Stimulated activated CD8-positive, alpha-beta memory T cell treated with anti-CD3 and anti-CD28 coated beads, Interleukin-4, amount 100 ng/mL, for 1 hour (primary cell): Measurements from ENCODE around the gene ZBTB42.
"Not testable (repeated sequence)": the region's sequence is repeated elsewhere in the genome, so short reads cannot be mapped to it uniquely, and the experiment has no call there.

ENCODE experiments used
- DNase-seq, 2 donors: peaks; one replicate each; pipeline ENCODE4 v3.0.0-alpha.2; 2020; ENCODE audit warnings: low read depth in 2 of 2, low spot score in 1 of 2

Gene ZBTB42

DNA sequence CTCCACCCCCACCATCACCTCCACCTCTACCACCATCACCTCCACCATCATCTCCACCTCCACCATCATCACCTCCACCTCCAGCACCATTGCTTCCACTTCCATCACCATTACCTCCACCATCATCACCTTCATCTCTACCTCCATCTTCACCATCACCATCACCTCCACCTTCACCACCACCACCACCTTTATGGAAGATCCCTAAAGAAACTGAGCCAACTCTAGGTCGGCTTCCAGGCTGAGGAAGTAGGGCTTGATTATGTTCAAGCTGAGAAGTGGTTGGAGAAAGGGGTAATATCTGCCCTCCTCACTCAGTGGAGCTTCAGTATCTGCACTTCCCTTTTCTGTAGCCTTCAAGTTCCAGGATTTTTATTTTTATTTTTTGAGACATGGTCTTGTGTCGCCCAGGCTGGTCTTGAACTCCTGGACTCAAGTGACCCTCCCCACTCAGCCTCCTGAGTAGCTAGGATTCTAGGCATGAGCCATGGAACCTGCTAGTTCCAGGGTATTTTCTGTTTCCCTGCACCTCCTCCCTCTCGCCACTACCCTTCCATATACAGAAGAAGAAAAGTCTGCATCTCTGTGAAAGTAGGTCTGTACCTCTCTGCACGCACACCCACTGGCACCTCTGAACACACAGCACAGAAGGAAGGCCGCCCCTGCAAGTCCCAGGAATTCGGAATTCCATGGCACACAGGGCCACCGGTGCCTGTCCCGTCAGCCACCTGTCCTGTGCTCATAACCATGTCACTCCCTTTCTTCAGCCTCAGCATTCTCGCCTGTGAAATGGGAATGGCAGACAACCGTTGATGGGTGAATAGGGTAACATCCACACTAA is 5.9 kb downstream of the ZBTB42 start:
- no peak for DNase-seq

DNA sequence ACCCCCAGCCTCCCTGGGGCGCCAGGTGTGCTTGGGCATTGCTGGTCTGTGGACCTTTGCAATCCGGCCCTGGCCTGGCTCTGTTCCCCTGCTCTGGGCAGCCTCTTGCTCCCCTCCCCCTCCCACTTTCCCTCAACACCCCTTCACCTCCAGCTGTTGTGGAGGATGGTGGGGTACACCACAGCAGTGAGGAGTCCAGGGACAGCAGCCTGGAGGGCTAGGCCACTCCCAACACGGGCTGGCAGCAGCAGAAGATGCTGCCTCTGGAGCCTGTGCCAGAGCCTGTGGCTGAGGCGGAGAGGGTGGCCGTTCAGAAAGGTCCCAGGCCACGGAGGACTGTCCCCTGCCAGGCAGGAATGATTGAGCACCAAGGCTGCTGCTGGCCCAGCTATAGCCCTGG is 7.6 kb downstream of the ZBTB42 start:
- DNase-seq: no peak

DNA sequence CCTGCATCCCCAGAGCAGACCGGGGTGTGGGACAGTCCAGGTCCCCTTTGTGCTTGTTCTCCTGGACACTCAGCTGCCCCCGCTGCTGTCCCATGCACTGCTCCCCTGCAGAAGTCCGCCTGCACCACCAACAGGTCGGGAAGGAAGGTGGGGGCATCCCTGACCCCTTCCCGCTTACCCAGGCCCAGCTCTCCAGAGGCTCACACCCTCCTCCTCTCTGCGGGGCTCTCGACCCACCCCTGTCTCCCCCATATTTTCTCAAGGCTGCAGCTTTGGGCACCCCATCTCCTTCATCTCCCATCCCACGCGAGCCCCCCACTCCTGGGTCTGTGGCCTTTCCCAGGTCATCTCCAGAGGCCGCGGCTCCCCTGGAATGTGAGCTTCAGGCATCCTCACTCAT is 9.4 kb downstream of the ZBTB42 start:
- no peak for DNase-seq

DNA sequence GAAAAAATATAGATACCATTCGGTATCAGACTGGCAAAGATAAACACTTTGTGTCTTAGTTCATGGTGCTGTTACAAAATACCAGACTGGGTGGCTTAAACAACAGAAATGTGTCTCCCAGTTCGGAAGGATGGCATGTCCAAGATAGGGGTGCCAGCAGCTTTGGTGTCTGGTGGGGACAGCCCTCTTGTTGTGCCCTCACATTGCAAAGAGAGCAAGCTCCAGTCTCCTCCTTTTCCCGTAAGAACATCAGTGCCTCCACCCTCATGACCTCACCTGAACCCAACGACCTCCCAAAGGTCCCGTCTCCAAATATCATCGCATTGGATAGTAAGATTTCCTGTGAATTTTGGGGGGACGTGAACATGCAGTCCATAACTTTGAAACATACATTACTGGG is 12.4 kb downstream of the ZBTB42 start:
- DNase-seq: no peak

DNA sequence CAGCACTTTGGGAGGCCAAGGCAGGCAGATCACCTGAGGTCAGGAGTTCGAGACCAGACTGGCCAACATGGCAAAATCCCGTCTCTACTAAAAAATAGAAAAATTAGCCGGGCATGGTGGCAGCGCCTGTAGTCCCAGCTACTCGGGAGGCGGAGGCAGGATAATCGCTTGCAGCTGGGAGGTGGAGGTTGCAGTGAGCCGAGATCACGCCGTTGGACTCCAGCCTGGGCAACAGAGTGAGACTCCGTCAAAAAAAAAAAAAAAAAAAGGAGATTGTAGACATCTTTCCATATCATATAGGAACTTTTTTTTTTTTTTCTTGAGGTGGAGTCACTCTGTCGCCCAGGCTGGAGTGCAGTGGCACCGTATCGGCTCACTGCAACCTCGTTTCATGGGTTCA is 13.8 kb downstream of the ZBTB42 start:
- DNase-seq: not testable (repeated sequence)

DNA sequence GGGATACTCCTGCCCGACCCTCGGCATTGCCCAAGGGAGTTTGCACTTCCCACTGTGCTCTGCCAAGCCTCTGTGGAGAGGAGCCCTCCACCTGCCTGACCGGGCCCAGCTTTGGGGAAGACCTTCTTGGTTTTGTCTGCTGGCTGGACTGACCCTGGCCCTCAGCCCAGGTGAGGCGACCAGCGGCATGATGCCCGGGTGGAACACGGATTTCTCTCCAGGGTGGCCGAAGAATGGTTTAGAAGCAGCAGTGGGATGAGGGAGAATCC is 15.6 kb downstream of the ZBTB42 start:
- DNase-seq: no peak

DNA sequence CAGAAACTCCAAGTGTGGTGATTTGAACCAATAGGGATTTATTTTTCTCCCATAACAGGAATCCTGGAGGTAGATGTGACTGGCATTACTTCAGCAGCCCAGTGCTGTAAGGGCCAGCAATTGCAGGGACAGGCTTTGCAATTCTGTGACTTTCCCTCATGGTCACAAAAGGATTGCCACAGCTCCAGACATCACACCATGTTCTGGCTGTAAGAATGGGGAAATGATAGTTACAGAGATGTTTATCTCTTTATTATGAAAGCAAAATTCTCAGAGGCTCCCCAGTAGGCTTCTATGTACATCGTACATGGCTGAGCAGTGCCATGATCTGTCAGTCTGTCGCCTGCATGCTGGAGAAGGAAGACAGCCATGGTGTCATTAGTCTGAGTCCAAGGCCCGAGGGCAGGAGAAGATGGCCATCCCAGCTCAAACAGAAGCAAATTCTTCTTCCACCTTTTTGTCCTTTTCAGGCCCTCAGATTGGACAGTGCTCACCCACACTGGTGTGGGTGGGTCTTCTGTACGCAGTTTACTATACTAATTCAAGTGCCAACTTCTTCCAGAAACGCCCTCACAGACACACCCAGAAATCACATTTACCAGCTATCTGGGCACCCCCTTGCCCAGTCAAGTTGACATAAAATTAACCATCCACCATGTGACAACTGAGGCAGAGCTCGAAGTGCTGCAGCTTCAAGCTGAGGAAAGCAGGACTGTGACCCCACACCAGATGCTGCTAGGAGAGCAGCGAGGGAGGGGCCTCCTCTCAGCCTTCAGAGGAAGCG is 17.2 kb downstream of the ZBTB42 start:
- no peak for DNase-seq

DNA sequence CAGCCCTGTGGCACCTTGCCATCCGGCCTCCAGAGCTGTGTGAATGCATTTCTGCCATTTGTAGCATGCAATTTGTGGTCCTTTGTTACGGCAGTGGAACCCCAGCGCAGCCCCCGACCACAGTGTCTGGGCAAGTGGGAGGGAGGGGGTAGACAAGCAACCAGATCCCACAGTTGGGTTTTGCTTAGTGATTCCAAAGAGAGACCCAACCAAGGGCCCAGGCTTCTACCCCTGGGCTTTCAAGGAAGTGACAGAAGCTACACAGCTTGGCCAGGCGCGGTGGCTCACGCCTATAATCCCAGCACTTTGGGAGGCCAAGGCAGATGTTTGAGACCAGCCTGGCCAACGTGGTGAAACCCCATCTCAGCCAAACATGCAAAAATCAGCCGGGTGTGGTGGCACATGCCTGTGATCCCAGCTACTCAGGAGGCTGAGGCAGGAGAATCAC is 17.8 kb downstream of the ZBTB42 start:
- DNase-seq: no peak

DNA sequence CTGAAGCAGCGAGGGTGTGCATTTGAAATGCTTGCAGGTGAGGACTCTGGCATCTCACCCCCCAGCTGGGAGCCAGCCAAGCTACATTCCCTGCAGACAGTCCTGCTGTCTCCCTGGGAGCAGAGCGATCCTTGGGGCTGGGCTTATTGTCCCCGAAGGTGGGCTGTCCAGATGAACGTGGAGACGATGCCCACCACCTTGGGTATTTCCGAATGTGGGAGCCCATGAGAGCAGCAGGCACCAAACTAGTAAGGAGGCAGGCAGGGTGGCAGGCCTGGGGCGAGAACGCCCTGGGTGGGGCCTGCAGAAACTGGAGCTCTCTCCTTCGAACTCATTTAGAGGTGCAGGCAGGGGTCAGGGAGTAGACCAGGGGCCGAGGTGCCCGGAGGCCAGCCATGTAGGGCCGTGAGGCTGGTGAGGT is 18.5 kb downstream of the ZBTB42 start:
- no peak for DNase-seq

DNA sequence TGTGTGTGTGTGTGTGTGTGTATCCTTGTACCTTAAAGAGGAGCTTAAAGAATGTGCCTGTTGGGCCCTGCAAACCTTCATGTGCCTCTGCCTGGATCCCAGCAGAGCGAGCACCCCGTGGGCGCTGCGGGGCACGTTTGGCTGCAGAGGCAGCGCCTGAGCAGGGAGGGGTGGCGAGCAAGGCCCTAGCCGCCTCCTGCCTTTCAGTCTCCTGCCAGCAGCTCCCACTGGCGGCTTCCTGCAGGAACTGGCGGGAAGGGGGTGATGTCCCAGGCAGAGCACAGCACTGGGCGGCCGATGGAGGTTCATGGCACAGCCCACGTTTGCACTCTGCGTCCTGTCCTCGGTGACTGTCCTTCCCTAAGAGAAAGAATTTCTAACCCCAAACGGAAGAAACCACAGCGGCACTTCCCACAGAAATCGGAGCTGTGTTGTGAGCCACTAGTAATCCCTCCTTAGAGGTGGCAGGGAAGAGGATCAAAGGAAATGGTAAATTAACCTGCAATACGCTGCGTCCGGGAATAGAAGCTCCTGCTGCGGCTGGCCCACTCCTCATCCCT is 19.8 kb downstream of the ZBTB42 start:
- DNase-seq: no peak

DNA sequence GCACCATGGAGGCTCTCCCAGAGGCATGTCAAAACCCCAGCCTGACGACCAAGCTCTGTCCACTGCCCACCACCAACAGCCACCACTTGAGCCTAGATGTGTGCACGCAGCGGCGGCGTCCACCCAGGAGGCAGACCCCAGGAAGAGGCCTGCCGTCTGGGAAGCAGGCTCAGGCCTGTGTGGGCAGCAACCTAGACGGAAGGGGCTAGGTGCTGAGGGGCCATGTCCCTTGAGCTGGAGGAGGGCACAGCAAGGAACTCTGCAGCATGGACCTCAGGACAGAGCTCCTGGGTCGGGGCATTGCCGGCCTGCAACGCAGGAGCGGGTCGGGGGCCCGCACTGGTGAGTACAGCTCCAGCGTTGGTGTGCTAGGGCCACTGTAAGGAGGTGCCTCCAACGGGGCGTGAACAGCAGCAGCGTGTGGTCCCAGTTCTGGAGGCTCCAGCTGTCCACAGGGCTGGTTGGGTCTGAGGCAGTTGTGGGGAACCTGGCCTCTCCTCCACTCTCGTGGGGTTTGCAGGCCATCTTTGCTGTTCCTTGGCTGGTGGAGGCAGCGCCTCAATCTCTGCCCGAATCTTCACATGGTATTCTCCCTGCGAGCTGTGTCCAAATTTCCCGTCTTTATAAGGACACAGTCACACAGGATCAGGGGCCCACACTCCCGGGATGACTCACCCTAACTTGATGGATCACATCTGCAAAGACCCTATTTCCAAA is 20.5 kb downstream of the ZBTB42 start:
- no peak for DNase-seq

DNA sequence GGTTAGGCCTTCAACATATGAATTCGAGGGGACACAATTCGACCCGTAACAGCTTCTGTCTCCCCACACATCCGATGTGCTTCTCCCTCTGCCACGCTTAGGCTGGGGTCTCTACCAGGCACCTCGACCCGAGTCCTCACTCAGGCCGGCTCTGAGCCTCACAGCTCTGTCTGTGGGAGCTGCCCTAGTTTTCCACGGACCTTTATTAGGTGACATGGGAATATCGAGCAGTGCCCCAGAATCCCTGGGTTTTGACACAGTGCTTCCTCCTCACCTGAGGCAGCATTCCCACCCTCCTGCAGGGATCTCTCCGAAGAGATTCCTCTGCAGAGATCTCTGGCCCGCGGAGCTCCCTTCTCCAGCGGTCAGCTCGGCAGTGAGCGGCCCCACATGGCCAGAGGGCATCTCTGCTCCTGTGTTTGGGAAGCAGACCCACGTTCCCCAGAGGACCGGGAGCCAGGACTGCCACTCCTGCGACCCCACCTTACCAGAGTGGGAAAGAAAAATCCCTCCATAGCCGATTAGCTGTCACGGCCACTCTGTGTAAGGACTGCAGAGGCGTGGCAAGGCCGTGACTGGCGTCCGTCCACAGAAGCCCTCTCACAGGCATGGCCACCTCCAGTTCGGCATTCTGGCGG is 21.2 kb downstream of the ZBTB42 start:
- DNase-seq: no peak

DNA sequence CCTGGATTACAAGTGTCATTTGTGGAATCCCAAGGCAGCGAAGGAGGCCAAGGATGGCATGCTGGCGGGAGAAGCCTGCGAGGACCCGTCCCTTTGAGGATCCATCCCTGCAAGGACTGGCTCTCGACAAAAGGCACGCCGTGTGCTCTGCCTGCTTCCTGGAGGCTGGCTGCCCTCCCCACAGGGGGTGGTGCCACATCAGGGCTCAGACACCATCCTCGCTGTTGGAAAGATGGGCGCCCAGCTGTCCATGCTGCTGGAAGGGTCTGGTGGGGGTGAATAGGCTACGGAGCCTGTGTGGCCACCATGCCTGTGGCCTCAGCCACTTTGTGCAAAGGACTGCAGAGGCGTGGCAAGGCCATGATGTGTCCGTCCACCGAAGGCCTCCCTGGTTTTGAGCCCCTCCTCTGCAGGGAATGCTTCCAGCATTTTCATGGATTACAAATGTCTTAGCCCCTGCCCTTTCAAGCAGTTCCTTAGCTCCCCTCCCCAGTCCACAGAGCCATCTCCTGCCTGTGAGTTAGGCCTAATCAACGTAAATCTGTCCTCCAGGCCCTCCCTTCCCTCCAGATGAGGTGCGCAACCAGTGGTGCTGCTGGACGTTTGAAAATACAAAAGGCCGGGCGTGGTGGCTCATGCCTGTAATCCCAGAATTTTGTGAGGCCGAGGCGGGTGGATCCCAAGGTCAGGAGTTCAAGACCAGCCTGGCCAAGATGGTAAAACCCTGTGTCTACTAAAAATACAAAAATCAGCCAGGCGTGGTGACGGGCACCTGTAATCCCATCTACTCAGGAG is 22.1 kb downstream of the ZBTB42 start:
- DNase-seq: no peak

DNA sequence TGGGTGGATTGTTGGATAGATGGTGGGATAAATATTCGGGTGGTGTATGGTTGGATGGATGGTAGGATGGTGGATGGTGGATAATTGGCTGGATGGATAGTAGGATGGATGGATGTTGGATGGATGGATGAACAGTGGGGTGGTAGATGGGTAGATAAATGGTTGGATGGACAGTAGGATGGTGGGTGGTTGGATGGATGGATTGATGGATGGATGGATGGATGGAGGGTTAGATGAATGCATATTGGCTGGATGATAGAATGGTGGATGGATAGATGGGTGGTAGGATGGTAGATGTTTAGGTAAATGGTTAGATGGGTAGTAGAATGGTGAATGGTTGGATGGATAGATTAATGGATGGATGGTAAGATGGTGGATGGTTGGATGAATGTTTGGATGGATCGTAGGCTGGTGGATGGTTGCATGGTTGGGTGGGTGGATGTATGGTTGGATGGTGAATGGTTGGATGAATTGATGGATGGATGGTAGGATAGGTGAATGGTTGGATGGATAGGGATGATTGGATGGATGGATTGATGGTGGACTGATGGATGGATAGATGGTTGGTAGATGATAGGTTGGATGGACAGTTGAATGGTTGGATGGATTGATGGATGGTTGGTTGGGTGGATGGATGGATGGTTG is 23.6 kb downstream of the ZBTB42 start:
- no peak for DNase-seq

DNA sequence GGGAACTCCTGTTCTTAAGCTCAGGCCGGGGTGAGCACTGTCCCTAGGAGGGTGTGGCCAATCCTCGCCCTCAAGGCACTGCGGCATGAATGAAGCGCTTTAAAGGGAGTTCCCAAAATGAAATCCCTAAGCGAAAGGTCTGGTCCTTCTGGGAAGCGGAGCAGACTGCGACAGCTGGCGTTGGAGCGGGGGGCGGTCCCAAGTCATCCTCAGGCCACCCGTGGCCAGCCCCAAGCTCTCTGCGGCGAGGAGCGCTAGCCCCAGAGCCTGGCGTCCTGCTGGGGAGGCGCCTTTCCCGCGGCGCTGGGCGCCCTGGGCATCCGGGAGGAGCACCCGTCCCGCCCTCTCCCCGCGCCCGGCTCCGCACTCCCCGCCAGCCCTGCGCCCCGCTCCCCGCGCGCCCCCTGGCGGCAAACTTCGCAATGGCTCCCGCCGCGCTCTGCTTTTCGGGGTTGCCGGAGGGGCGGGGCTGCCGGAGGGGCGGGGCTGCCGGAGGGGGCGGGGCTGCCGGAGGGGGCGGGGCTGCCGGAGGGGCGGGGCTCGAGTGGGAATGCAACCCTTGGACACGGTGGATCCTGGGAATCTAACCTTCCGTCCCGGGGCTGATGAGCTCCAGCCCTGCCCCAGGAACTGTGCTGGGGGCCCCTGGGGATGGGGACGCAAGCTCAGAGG is 25.4 kb downstream of the ZBTB42 start:
- DNase-seq: peak; percentile 88 to 93

DNA sequence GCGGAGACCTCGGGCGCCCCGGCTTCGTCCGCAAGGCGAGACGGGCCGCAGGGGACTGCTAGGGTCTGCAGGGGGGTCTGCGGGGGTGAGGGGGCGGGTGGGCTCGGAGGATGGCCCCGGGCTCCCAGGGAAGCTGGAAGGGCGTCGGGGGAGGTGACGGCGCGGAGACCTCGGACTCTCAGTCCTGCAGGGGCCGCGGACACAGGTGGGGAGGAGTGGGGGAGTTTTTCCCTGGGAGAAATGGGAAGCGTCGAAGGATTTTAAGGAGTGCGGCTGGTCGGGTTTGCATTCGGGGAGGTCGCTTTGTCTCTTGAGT is 25.9 kb downstream of the ZBTB42 start:
- no peak for DNase-seq

DNA sequence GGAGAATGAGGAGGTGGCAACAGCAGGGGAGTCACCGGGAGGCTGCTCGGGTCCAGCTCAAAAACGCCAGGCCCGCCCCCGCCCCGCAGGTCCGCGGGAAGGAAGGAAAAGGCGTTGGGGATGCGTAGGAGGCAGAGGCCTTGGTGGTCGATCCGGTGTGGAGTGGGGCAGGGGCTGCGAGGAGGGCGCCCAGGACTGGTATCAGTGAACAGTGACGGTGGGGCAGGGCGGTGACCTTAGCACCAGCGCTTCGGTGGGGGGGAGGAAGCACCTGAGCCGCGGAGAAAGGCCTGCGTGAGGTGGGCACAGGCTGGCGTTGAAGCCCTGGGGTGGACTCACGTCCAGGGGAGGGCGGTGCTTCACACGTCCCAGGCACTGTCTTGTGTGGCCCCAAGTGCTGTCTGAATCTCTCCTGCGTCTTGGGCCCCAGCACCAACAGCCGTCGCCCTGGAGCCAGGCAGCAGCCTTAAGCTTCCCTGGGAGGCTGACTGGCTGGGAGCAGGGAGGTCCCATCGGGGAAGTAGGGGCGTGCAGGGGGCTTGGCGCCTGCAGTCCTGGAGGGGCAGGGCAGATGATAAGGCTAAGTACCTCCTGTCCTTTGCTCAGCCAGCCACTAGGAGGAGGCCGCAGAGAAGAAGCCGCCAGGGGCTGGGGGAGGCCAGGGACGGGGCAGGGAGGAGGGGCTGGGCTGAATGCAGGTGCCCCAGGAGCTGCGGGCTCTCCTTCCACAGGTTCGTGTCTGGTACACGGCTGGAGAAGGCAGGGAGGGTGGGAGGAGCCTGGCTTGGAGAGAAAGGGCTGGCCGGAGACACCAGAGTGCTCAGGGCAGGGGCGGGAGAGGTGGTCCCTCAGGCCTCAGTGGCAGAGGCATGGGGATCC is 26.5 kb downstream of the ZBTB42 start:
- DNase-seq: no peak

DNA sequence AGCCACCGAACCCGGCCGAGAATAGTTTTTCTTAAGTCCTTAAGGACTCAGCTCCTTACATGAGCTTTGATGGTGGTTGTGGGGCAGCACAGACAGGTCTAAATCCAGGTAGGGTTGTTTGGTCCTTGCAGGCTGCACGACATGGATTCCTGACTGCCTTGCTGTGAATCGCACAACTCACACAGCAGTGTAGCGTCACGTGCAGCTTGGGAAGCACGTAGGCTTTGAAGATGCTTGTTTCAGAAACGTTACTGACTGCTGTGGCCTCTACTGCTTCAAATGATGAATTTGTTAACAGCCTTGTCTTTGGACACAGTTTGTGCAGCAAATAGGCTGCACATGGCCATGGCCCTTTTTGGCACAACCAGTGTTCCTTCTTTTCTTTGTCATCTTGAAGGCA is 29.9 kb downstream of the ZBTB42 start:
- no peak for DNase-seq
